H9 (cell line): ENCODE results near the gene KCNH5. TPM values are rescaled to one million over a fixed set of nuclear protein-coding genes. Genes with fewer than 3 reads are reported as not detected.

ENCODE experiments used
- DNase-seq: peaks from one replicate; pipeline ENCODE4 v3.0.0-alpha.2; 2017
- H2AFZ ChIP-seq: one replicate; pipeline ENCODE4 v1.6.1; 2013; ENCODE audit warnings: mild to moderate bottlenecking, low read length, control low read depth, moderate library complexity
- H2AK5ac ChIP-seq: 2 replicates; pipeline ENCODE4 v1.6.1; 2013; ENCODE audit warnings: low read length, control low read depth, mixed read lengths; ENCODE audit not compliant: insufficient read length
- H2BK120ac ChIP-seq: one replicate; pipeline ENCODE4 v1.6.1; 2013; ENCODE audit warnings: low read depth, mild to moderate bottlenecking, low read length, control low read depth, inconsistent platforms; ENCODE audit not compliant: poor library complexity, severe bottlenecking
- H2BK12ac ChIP-seq: 2 replicates; pipeline ENCODE4 v1.6.1; 2013; ENCODE audit warnings: low read length, control low read depth, mixed read lengths, low read depth; ENCODE audit not compliant: insufficient read length
- H2BK15ac ChIP-seq: 2 replicates; pipeline ENCODE4 v1.6.1; 2013; ENCODE audit warnings: low read depth, low read length, control low read depth
- H2BK20ac ChIP-seq: one replicate; pipeline ENCODE4 v1.6.1; 2013; ENCODE audit warnings: low read depth, mild to moderate bottlenecking, low read length, control low read depth, inconsistent platforms; ENCODE audit not compliant: poor library complexity, severe bottlenecking
- H2BK5ac ChIP-seq: 2 replicates; pipeline ENCODE4 v1.6.1; 2013; ENCODE audit warnings: low read length, control low read depth, mixed read lengths; ENCODE audit not compliant: insufficient read length
- H3K14ac ChIP-seq: 2 replicates; pipeline ENCODE4 v1.6.1; 2013; ENCODE audit warnings: low read length, control low read depth; ENCODE audit not compliant: insufficient read depth
- H3K18ac ChIP-seq: 2 replicates; pipeline ENCODE4 v1.6.1; 2013; ENCODE audit warnings: low read depth, mild to moderate bottlenecking, mixed read lengths, low read length, control low read depth; ENCODE audit not compliant: insufficient read length
- H3K23ac ChIP-seq: 2 replicates; pipeline ENCODE4 v1.6.1; 2013; ENCODE audit warnings: low read length, control low read depth, mixed read lengths, low read depth; ENCODE audit not compliant: insufficient read length
- H3K23me2 ChIP-seq: 2 replicates; pipeline ENCODE4 v1.6.1; 2013; ENCODE audit warnings: low read depth, mild to moderate bottlenecking, mixed read lengths, low read length, control low read depth; ENCODE audit not compliant: insufficient read length, poor library complexity, severe bottlenecking
- H3K27ac ChIP-seq: 2 replicates; pipeline ENCODE4 v1.5.1; 2013; ENCODE audit warnings: low read length, control low read depth, mixed read lengths, low read depth; ENCODE audit not compliant: insufficient read length
- H3K27me3 ChIP-seq: 2 replicates; pipeline ENCODE4 v1.6.1; 2013; ENCODE audit warnings: low read length, control low read depth, inconsistent platforms; ENCODE audit not compliant: insufficient read depth
- H3K4ac ChIP-seq: 2 replicates; pipeline ENCODE4 v1.6.1; 2013; ENCODE audit warnings: low read depth, mild to moderate bottlenecking, control low read depth, inconsistent platforms, low read length, moderate library complexity
- H3K4me1 ChIP-seq: 2 replicates; pipeline ENCODE4 v1.6.1; 2013; ENCODE audit warnings: low read length, control low read depth, inconsistent platforms; ENCODE audit not compliant: insufficient read depth
- H3K4me2 ChIP-seq: 2 replicates; pipeline ENCODE4 v1.6.1; 2013; ENCODE audit warnings: low read length, control low read depth, mixed read lengths; ENCODE audit not compliant: insufficient read length, insufficient read depth
- H3K56ac ChIP-seq: 2 replicates; pipeline ENCODE4 v1.6.1; 2013; ENCODE audit warnings: low read depth, mild to moderate bottlenecking, mixed read lengths, low read length, control low read depth; ENCODE audit not compliant: insufficient read length
- H3K79me1 ChIP-seq: 2 replicates; pipeline ENCODE4 v1.6.1; 2013; ENCODE audit warnings: low read depth, mild to moderate bottlenecking, moderate library complexity, low read length, control low read depth, inconsistent platforms; ENCODE audit not compliant: insufficient read depth, poor library complexity, severe bottlenecking
- H3K79me2 ChIP-seq: 2 replicates; pipeline ENCODE4 v1.6.1; 2013; ENCODE audit warnings: low read length, control low read depth, inconsistent platforms; ENCODE audit not compliant: insufficient read depth
- H3K9ac ChIP-seq: 2 replicates; pipeline ENCODE4 v1.6.1; 2013; ENCODE audit warnings: low read length, control low read depth, mixed read lengths; ENCODE audit not compliant: insufficient read length; ENCODE audit errors: extremely low read depth
- H3K9me3 ChIP-seq: one replicate; pipeline ENCODE4 v1.6.1; 2013; ENCODE audit warnings: low read depth, low read length, inconsistent platforms; ENCODE audit not compliant: control insufficient read depth
- H3T11ph ChIP-seq: one replicate; pipeline ENCODE4 v1.6.1; 2013; ENCODE audit warnings: mild to moderate bottlenecking, low read length, control low read depth, inconsistent platforms
- H4K20me1 ChIP-seq: one replicate; pipeline ENCODE4 v1.6.1; 2013; ENCODE audit not compliant: control insufficient read depth, insufficient read length, insufficient read depth
- H4K5ac ChIP-seq: 2 replicates; pipeline ENCODE4 v1.6.1; 2013; ENCODE audit warnings: low read depth, mild to moderate bottlenecking, mixed read lengths, low read length, control low read depth; ENCODE audit not compliant: insufficient read length
- H4K8ac ChIP-seq: replicated peaks from 2 replicates; pipeline ENCODE4 v1.6.1; 2013; ENCODE audit warnings: low read length, control low read depth, mixed read lengths, low read depth; ENCODE audit not compliant: insufficient read length
- H4K91ac ChIP-seq: 2 replicates; pipeline ENCODE4 v1.6.1; 2013; ENCODE audit warnings: low read depth, mild to moderate bottlenecking, moderate library complexity, mixed read lengths, low read length, control low read depth; ENCODE audit not compliant: insufficient read length
- H3K27ac Mint-ChIP-seq, 3 experiments: 2 replicates in 2 of 3; 3 replicates in 1 of 3; pipeline ENCODE4 v1.8.0; 2020 to 2021; ENCODE audit warnings: mixed read lengths in 3 of 3, mild to moderate bottlenecking in 1 of 3, moderate library complexity in 1 of 3
- H3K27me3 Mint-ChIP-seq: 2 replicates; pipeline ENCODE4 v1.8.0; 2021; ENCODE audit warnings: low read depth, mild to moderate bottlenecking, moderate library complexity, mixed read lengths
- H3K36me3 Mint-ChIP-seq, 3 experiments: 2 replicates in 2 of 3; 3 replicates in 1 of 3; pipeline ENCODE4 v1.8.0; 2020 to 2021; ENCODE audit warnings: low read depth in 3 of 3, mixed read lengths in 3 of 3; ENCODE audit not compliant: insufficient read depth in 1 of 3
- H3K4me1 Mint-ChIP-seq, 2 experiments: 2 replicates each; pipeline ENCODE4 v1.8.0; 2020; ENCODE audit warnings: mixed read lengths in 2 of 2
- H3K4me3 Mint-ChIP-seq, 2 experiments: 2 replicates in 1 of 2; 3 replicates in 1 of 2; pipeline ENCODE4 v1.8.0; 2020 to 2021; ENCODE audit warnings: mild to moderate bottlenecking in 2 of 2, mixed read lengths in 2 of 2, moderate library complexity in 1 of 2
- H3K9me3 Mint-ChIP-seq, 2 experiments: 2 replicates in 1 of 2; 3 replicates in 1 of 2; pipeline ENCODE4 v1.8.0; 2020; ENCODE audit warnings: mild to moderate bottlenecking in 2 of 2, mixed read lengths in 2 of 2, moderate library complexity in 1 of 2
- CTCF ChIP-seq: fragments of 200-600 bp; sonication (generic); conservative IDR thresholded peaks from 3 replicates; pipeline ENCODE4 v1.8.0; 2021; ENCODE audit warnings: antibody characterized with exemption, mild to moderate bottlenecking
- WGBS: extraction: QIAGEN DNeasy Blood & Tissue Kit; methylation state at CpG from one replicate; pipeline ENCODE4 v1.1.7; 2013; ENCODE audit warnings: missing lambda C conversion rate, low lambda C conversion rate, mixed read lengths; ENCODE audit not compliant: insufficient read length; ENCODE audit errors: extremely low coverage; 5-methylcytosine and 5-hydroxymethylcytosine counted together
- total RNA-seq: library from RNA; stranded (reverse); gene quantifications from 2 replicates; pipeline ENCODE4 v1.2.1, GENCODE V29; 2021

KCNH5 gene
- total RNA-seq, 1 experiment from 2014 or later = 0.42 TPM

- H2BK12ac ChIP-seq = no peak overlapping the region
- H3K4me1 ChIP-seq = peaks cover 4% of the 10 kb centered on the region; the same call in 1 of the 2 replicates
- no peak overlapping the region for H3K14ac ChIP-seq
- Mint-ChIP-seq H3K27ac (no peak overlapping the region), H3K9me3 (no peaks in the 10 kb centered on the region; a peak in 2 of 5 replicates), H3K27me3 (no peaks in the 10 kb centered on the region; the same call in 1 of the 2 replicates), H3K4me3 (no peak overlapping the region), H3K4me1 (peaks cover 33% of the 10 kb centered on the region in 2 experiments), H3K36me3 (no peaks in the 10 kb centered on the region)
- no peaks in the 10 kb centered on the region for H3K79me2 ChIP-seq
- H3K27ac ChIP-seq = no peak overlapping the region
- no peak overlapping the region for H2BK5ac ChIP-seq
- no peak overlapping the region for H2AK5ac ChIP-seq
- WGBS = no CpG with 5 or more reads among the region's 1 CpG
- H3K27me3 ChIP-seq = no peaks in the 10 kb centered on the region
- TF ChIP-seq CTCF = no peak
- H3K56ac ChIP-seq = no peak overlapping the region
- H3K23ac ChIP-seq = no peak overlapping the region
- no peak overlapping the region for H2AFZ ChIP-seq
- no peak overlapping the region for H3K18ac ChIP-seq
- no peak overlapping the region for H2BK15ac ChIP-seq
- H3K79me1 ChIP-seq = no peaks in the 10 kb centered on the region
- H3K9ac ChIP-seq = no peak overlapping the region
- no peak overlapping the region for H3K4ac ChIP-seq
- no peak for DNase-seq
- H3T11ph ChIP-seq = no peak overlapping the region
- H3K4me2 ChIP-seq = no peak overlapping the region
- H3K9me3 ChIP-seq = no peaks in the 10 kb centered on the region
- H4K91ac ChIP-seq = no peak overlapping the region
- H3K23me2 ChIP-seq = no peaks in the 10 kb centered on the region
- H4K20me1 ChIP-seq = no peaks in the 10 kb centered on the region
- no peak overlapping the region for H4K8ac ChIP-seq
- H4K5ac ChIP-seq = no peak overlapping the region
- no peak overlapping the region for H2BK20ac ChIP-seq
- H2BK120ac ChIP-seq = no peak overlapping the region
Observed at GRCh38 chr14:62697461-62697860, 347.8 kb downstream of the KCNH5 start.
